SJSA1 (cell line): ENCODE data around the gene DIRAS3. TPM values are rescaled to one million over a fixed set of nuclear protein-coding genes. Genes with fewer than 3 reads are reported as not detected.

Source experiments
- DNase-seq, 2 experiments: peaks; one replicate each; pipeline ENCODE4 v3.0.0-alpha.2; 2015 to 2020; ENCODE audit warnings: low spot score in 2 of 2, low read depth in 1 of 2
- H3K27ac ChIP-seq: fragments of 250-450 bp; sonication (Bioruptor Pico); 2 replicates; pipeline ENCODE4 v1.5.1; 2020; ENCODE audit warnings: mild to moderate bottlenecking, moderate library complexity
- H3K27me3 ChIP-seq: fragments of 250-450 bp; sonication (Bioruptor Pico); replicated peaks from 2 replicates; pipeline ENCODE4 v1.5.1; 2020; ENCODE audit warnings: mild to moderate bottlenecking, moderate library complexity
- H3K36me3 ChIP-seq: fragments of 250-450 bp; sonication (Bioruptor Pico); 2 replicates; pipeline ENCODE4 v1.5.1; 2020; ENCODE audit warnings: mild to moderate bottlenecking
- H3K4me1 ChIP-seq: fragments of 250-450 bp; sonication (Bioruptor Pico); replicated peaks from 2 replicates; pipeline ENCODE4 v1.6.1; 2021; ENCODE audit warnings: mild to moderate bottlenecking
- H3K4me3 ChIP-seq: fragments of 250-450 bp; sonication (Bioruptor Pico); 2 replicates; pipeline ENCODE4 v1.5.1; 2020; ENCODE audit warnings: mild to moderate bottlenecking
- H3K9me3 ChIP-seq: fragments of 250-450 bp; sonication (Bioruptor Pico); replicated peaks from 2 replicates; pipeline ENCODE4 v1.5.1; 2020; ENCODE audit warnings: mild to moderate bottlenecking
- total RNA-seq: library from RNA; depleted of rRNA; stranded (reverse); fragments of >200 nt; shearing (Covaris generic); gene quantifications from 2 replicates; pipeline ENCODE4 v1.2.3, GENCODE V29; 2014

Gene DIRAS3
- total RNA-seq, 1 experiment from 2014 or later, result 1.1 TPM

- no peaks in the 10 kb centered on the region for H3K27me3 ChIP-seq
- no peak overlapping the region for H3K4me3 ChIP-seq
- no peak overlapping the region for H3K27ac ChIP-seq
- H3K9me3 ChIP-seq, result no peaks in the 10 kb centered on the region
- H3K4me1 ChIP-seq, result no peaks in the 10 kb centered on the region; the same call in none of the 2 replicates
- H3K36me3 ChIP-seq, result no peaks in the 10 kb centered on the region
- DNase-seq, result no peak
Measured at GRCh38 chr1:68046885-68047658, 3.4 kb downstream of the DIRAS3 start.

DNA sequence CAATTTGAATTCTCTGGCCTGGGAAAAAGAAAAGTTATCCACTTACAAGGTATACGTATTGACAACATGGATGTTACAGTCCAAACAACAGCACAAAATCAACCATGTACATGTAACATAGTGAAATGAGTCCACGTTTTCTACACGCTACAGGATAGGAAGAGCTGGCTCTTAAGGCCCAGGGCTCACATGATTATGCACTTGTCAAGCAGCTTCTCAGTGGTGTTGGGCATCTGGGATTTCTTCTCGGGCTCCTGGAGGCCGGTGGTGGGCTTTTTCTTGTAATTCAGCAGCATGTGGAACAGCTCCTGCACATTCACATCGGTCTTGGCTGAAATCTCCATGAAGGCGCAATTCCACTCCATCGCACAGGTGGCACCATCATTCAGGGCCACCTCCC is 4.0 kb downstream of the DIRAS3 start:
- Histone ChIP-seq H3K36me3 (no peaks in the 10 kb centered on the region), H3K4me1 (no peaks in the 10 kb centered on the region; the same call in none of the 2 replicates), H3K4me3 (no peak overlapping the region), H3K27me3 (no peaks in the 10 kb centered on the region), H3K27ac (no peak overlapping the region), H3K9me3 (no peaks in the 10 kb centered on the region)
- no peak for DNase-seq

GRCh38 chr1:68045511-68046180 is 4.8 kb downstream of the DIRAS3 start:
- Histone ChIP-seq H3K9me3 (no peaks in the 10 kb centered on the region), H3K36me3 (no peaks in the 10 kb centered on the region), H3K4me3 (no peak overlapping the region), H3K27me3 (no peaks in the 10 kb centered on the region), H3K27ac (no peak overlapping the region), H3K4me1 (no peaks in the 10 kb centered on the region; the same call in 1 of the 2 replicates)
- DNase-seq, result no peak

DNA sequence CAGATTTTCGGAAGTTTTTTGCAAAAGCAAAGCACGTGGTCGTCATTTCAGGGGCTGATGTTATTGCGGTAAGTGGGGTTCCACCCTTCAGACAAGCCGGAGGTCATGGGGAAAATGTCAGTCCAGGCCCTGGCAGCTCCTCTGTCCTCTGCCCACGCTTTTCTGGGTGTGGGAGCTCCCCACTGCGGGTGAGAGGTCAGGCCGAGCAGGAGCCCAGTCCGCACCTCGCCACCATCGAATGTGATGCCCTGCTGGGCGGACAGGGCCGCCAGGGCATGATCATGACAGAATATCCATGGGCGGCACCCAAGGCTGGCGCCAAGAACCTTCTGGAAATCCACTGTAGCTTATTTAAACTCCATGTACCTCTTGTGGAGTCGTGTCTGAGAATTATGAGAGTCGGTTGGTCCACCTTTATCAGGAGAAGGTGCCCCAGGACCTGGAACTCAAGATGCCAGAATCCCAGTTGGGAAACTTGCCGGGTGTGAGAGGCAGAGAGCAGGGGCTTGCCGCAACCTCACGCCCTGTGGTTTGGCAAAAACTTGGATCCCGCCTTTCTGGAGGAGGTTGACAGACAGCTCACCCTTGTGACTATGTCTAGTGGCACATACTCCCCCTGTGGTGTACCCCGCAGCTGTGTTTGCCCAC is 6.9 kb downstream of the DIRAS3 start:
- H3K4me1 ChIP-seq, result no peaks in the 10 kb centered on the region
- H3K27me3 ChIP-seq, result no peaks in the 10 kb centered on the region
- no peak for DNase-seq
- no peak overlapping the region for H3K27ac ChIP-seq
- no peaks in the 10 kb centered on the region for H3K36me3 ChIP-seq
- no peak overlapping the region for H3K4me3 ChIP-seq
- H3K9me3 ChIP-seq, result no peaks in the 10 kb centered on the region

DNA sequence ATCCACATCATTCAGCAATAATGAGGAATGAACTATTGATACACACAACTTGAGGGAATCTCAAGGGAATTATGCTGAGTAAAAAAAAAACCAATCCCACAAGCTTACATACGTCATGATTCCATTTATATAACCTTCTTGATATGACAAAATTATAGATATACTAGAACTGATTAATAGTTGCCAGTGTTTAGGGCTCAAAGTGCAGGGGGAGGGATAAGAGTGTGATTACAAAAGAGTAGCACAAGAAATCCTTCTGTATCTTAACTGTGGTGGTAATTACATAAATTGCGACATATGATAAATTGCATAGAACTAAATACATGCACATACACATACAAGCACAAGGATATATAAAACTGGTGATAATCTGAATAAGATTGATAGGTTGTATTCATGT is 13.5 kb downstream of the DIRAS3 start:
- Histone ChIP-seq H3K27me3 (no peaks in the 10 kb centered on the region), H3K4me3 (no peak overlapping the region), H3K36me3 (no peaks in the 10 kb centered on the region), H3K9me3 (no peaks in the 10 kb centered on the region), H3K4me1 (no peaks in the 10 kb centered on the region), H3K27ac (no peak overlapping the region)
- DNase-seq, result no peak

GRCh38 chr1:68029444-68029843 is 21.0 kb downstream of the DIRAS3 start:
- Histone ChIP-seq H3K9me3 (no peaks in the 10 kb centered on the region), H3K4me1 (no peaks in the 10 kb centered on the region), H3K36me3 (no peaks in the 10 kb centered on the region), H3K27me3 (no peaks in the 10 kb centered on the region), H3K27ac (no peak overlapping the region), H3K4me3 (no peak overlapping the region)
- DNase-seq, result no peak

- no peaks in the 10 kb centered on the region for H3K9me3 ChIP-seq
- no peaks in the 10 kb centered on the region for H3K27me3 ChIP-seq
- H3K4me3 ChIP-seq, result no peak overlapping the region
- DNase-seq, result no peak
- H3K27ac ChIP-seq, result no peak overlapping the region
- no peaks in the 10 kb centered on the region for H3K36me3 ChIP-seq
- H3K4me1 ChIP-seq, result no peaks in the 10 kb centered on the region
Measured at GRCh38 chr1:68028566-68028965, 21.9 kb downstream of the DIRAS3 start.

DNA sequence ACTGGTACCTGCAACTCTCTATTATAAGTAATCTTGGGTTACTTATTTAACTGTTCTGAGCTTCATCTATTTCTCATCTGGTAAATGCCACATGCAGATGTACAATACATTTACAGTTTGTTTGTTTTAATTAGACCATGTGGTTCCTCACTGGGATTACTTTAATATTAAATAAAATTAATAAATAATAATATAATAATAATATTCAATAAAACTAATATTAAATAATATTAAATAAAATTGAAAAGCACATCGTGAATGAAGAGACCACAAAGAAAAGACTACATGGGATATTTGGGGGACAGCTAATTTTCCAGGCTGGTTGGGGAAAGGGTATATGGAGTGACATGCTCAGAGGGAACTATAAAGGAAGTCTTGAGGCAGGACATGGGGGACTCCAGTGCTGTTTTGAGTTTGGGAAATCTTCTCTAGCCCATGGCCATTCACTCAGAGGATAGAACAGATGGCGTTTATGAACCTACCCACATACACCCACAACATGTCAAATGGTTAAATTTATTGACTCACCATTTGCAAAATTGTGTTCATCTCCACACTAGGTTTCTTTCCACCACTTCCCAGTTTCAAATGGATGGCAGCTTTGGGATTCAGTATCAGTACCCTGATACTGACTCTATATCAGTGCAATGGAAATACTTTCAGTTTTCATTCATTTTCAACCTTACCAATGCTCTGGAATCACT is 25.6 kb downstream of the DIRAS3 start:
- H3K4me3 ChIP-seq, result no peak overlapping the region
- no peaks in the 10 kb centered on the region for H3K36me3 ChIP-seq
- no peak for DNase-seq
- H3K4me1 ChIP-seq, result no peaks in the 10 kb centered on the region
- no peak overlapping the region for H3K27ac ChIP-seq
- H3K9me3 ChIP-seq, result no peaks in the 10 kb centered on the region
- H3K27me3 ChIP-seq, result no peaks in the 10 kb centered on the region

DNA sequence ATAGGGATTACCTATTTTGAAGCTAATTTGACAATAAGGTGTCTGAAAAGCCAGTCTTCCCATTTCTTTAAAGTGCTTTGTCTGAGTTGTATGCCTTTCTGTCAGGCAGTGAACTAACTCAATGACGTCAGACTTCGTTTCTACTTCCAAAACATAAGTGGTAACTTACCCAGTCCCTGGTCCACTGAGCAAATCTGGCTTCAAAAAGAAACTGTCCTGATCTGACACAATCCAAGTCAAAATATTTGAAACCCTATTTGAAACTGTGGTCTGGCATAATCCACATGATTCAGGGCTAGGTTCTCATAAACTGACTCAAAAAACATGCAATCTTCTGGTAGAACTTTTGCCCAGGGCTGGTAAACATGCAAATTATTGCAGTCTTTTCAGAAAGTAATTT is 34.0 kb downstream of the DIRAS3 start:
- DNase-seq, result no peak
- no peak overlapping the region for H3K27ac ChIP-seq
- no peak overlapping the region for H3K4me3 ChIP-seq

GRCh38 chr1:68015971-68016370 is 34.5 kb downstream of the DIRAS3 start:
- H3K36me3 ChIP-seq, result no peaks in the 10 kb centered on the region
- H3K27me3 ChIP-seq, result no peaks in the 10 kb centered on the region
- no peaks in the 10 kb centered on the region for H3K9me3 ChIP-seq
- H3K4me1 ChIP-seq, result 0 out of 2 replicates have a peak, but pooled peaks cover 4% of the 10 kb centered on the region
- H3K4me3 ChIP-seq, result no peak overlapping the region
- DNase-seq, result no peak
- H3K27ac ChIP-seq, result no peak overlapping the region

More for the DNA sequence above, 34.0 kb downstream of the DIRAS3 start:
- H3K36me3 ChIP-seq, result no peaks in the 10 kb centered on the region
- 0 out of 2 replicates have a peak, but pooled peaks cover 4% of the 10 kb centered on the region for H3K4me1 ChIP-seq
- H3K27me3 ChIP-seq, result no peaks in the 10 kb centered on the region
- no peaks in the 10 kb centered on the region for H3K9me3 ChIP-seq

DNA sequence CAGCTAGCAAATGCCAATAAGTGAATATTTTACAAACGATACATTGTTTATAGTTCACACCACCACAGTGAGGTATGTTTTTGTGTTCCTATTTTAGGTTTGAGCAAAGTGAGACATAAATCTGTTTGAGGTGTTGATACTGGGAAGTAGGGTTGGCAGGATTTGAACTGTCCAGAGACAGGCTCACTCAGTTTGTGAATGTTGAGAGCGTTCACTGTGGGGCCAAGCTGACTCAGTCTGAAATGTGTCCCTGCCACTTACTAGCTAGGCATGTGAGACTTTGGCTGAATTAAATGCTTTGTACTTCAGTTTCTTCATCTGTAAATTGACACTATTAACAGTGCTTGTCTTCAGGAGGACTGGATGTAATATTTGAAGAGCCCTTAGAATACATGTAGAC is 35.1 kb downstream of the DIRAS3 start:
- no peaks in the 10 kb centered on the region for H3K36me3 ChIP-seq
- peaks cover 8% of the 10 kb centered on the region for H3K4me1 ChIP-seq
- no peak overlapping the region for H3K4me3 ChIP-seq
- H3K27me3 ChIP-seq, result no peaks in the 10 kb centered on the region
- no peak overlapping the region for H3K27ac ChIP-seq
- no peaks in the 10 kb centered on the region for H3K9me3 ChIP-seq
- no peak for DNase-seq

GRCh38 chr1:68013351-68013750 is 37.1 kb downstream of the DIRAS3 start:
- Histone ChIP-seq H3K27ac (no peak overlapping the region), H3K36me3 (no peaks in the 10 kb centered on the region), H3K27me3 (no peaks in the 10 kb centered on the region), H3K4me3 (no peak overlapping the region), H3K9me3 (no peaks in the 10 kb centered on the region), H3K4me1 (peaks cover 8% of the 10 kb centered on the region)
- no peak for DNase-seq

- Histone ChIP-seq H3K4me1 (peaks cover 8% of the 10 kb centered on the region), H3K27me3 (no peaks in the 10 kb centered on the region), H3K36me3 (no peaks in the 10 kb centered on the region), H3K27ac (no peak overlapping the region), H3K9me3 (no peaks in the 10 kb centered on the region), H3K4me3 (no peak overlapping the region)
- peak in 1 of 2 experiments; percentile 15 for DNase-seq
Measured at GRCh38 chr1:68011657-68012375, 38.6 kb downstream of the DIRAS3 start.
